Retinal pigment epithelial cell (primary cell): ENCODE measurements around the gene SLC25A22.

ENCODE experiments used
- DNase-seq: peaks from one replicate; pipeline ENCODE4 v3.0.0-alpha.2; 2010; ENCODE audit warnings: low read depth
- H3K4me3 ChIP-seq: 2 replicates; pipeline ENCODE4 v1.5.1; 2011; ENCODE audit warnings: mild to moderate bottlenecking, low read length, control low read depth, moderate library complexity
- TF ChIP-seq, protein P1 (sequence below): conservative IDR thresholded peaks from 2 replicates; pipeline ENCODE4 v1.5.1; 2011; ENCODE audit warnings: low read depth, low read length, control low read depth, inconsistent platforms

SLC25A22 gene

DNA sequence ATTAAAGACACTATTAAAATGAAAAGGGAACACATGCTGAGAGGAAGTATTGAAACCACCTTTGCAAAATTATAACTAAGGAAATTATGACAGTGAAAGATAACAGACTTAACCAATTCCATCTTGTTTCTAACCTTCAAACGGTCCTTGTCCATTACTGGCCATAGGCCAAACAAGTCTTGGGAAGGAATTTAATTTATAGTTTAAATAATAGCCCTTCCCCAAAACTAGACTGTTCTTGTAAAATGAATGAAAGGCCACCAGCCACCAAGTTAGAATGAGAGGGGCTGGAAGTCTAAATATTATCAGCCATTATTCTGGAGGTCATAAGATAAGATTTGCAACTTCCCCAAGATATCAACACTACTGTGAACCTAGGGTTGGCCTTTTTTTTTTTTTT, 52.7 kb downstream of the SLC25A22 start:
- DNase-seq = no peak
- TF ChIP-seq, protein P1, sequence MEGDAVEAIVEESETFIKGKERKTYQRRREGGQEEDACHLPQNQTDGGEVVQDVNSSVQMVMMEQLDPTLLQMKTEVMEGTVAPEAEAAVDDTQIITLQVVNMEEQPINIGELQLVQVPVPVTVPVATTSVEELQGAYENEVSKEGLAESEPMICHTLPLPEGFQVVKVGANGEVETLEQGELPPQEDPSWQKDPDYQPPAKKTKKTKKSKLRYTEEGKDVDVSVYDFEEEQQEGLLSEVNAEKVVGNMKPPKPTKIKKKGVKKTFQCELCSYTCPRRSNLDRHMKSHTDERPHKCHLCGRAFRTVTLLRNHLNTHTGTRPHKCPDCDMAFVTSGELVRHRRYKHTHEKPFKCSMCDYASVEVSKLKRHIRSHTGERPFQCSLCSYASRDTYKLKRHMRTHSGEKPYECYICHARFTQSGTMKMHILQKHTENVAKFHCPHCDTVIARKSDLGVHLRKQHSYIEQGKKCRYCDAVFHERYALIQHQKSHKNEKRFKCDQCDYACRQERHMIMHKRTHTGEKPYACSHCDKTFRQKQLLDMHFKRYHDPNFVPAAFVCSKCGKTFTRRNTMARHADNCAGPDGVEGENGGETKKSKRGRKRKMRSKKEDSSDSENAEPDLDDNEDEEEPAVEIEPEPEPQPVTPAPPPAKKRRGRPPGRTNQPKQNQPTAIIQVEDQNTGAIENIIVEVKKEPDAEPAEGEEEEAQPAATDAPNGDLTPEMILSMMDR = no peak
- no peak overlapping the region for H3K4me3 ChIP-seq

DNA sequence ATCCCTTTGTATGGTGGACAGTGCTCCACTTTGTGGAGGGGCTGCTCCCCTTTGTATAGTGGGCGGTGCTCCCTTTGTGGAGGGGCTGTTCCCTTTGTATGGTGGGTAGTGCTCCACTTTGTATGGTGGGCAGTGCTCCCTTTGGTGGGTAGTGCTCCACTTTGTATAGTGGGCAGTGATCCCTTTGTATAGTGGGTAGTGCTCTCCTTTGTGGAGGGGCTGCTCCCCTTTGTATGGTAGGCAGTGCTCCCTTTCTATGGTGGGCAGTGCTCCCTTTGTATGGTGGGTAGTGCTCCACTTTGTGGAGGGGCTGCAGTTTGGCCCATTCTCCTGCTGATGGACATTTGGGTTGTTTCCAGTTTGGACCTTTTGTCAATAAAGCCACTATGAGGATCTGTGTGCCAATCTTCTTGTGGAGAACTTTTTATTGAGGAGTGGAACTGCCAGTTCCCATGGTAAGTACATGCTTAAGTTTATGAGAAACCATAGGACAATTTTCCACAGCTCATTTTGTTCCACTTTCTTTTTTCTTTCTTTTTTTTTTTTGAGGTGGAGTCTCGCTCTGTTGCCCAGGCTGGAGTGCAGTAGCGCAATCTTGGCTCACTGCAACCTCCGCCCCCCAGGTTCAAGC, 55.4 kb downstream of the SLC25A22 start:
- TF ChIP-seq, protein P1 = no peak
- no peak overlapping the region for H3K4me3 ChIP-seq
- no peak for DNase-seq

DNA sequence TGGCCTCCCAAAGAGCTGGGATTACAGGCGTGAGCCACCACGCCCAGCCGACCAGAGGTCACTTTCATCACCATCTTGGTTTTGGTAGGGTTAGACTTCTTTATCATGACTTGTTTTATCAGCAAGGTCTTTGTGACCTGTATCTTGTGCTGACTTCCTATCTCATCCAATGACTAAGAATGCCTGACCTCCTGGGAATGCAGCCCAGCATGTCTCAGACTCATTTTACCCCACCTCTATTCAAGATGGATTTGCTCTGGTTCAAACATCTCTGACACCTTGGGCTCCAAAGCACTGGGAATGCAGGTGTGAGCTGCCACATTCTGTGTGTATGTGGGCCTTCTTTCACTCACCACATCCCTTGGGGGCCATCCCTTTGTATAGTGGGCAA, 55.9 kb downstream of the SLC25A22 start:
- TF ChIP-seq, protein P1 = no peak
- no peak overlapping the region for H3K4me3 ChIP-seq
- no peak for DNase-seq
